Activated CD4-positive, alpha-beta T cell treated with anti-CD3 and anti-CD28 coated beads, Interleukin-2, amount 50 U/mL, for 1 hour (primary cell): ENCODE measurements around the gene CHST1.

Experiments
- DNase-seq: peaks from one replicate; pipeline ENCODE4 v3.0.0-alpha.2; 2020

CHST1 gene, protein sequence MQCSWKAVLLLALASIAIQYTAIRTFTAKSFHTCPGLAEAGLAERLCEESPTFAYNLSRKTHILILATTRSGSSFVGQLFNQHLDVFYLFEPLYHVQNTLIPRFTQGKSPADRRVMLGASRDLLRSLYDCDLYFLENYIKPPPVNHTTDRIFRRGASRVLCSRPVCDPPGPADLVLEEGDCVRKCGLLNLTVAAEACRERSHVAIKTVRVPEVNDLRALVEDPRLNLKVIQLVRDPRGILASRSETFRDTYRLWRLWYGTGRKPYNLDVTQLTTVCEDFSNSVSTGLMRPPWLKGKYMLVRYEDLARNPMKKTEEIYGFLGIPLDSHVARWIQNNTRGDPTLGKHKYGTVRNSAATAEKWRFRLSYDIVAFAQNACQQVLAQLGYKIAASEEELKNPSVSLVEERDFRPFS

DNA sequence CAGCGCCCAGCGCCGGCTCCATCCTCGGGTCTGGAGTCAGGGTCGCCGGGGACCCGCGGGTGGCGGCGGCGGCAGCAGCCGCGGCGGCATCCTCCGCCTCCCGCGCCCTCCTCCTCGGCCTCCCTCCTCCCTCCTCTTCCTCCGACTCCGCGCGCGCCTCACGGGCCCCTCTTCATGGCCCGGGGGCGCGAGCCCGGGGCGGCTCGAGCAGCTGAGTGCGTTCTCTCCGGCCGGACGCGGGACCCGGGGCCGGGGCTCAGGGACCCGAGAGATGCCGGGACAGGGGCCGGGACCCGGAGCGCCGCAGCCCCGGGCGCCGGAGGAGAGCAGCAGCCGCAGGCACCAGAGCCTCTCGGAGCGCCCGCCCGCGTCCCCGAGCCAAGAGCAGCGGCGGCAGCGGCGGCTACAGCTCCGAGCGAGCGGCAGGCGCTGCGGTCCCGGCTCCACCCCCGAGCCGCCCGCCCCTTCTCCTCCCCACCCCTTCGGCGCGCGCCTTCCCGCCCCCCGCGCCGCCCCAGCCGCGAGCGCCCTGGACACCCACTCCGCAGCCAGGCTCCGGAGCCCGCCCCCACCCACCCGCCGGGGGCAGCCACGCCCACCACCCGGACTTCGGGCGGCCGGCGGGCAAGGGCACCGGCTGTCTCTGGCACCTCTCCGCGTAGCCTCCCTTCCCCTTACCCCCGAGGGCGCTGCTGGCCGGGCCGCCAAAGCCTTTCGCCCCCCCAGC lies at the start of gene CHST1:
TSS of gene CHST1 (minus strand) at position 417 of the 727 bp plus-strand sequence. CDS start 14,699 bp downstream, outside the sequence.
- no peak for DNase-seq

GRCh38 chr11:45713573-45713972 lies 48.2 kb upstream of the CHST1 start:
- no peak for DNase-seq

GRCh38 chr11:45710561-45710960 lies 45.1 kb upstream of the CHST1 start:
- no peak for DNase-seq

DNA sequence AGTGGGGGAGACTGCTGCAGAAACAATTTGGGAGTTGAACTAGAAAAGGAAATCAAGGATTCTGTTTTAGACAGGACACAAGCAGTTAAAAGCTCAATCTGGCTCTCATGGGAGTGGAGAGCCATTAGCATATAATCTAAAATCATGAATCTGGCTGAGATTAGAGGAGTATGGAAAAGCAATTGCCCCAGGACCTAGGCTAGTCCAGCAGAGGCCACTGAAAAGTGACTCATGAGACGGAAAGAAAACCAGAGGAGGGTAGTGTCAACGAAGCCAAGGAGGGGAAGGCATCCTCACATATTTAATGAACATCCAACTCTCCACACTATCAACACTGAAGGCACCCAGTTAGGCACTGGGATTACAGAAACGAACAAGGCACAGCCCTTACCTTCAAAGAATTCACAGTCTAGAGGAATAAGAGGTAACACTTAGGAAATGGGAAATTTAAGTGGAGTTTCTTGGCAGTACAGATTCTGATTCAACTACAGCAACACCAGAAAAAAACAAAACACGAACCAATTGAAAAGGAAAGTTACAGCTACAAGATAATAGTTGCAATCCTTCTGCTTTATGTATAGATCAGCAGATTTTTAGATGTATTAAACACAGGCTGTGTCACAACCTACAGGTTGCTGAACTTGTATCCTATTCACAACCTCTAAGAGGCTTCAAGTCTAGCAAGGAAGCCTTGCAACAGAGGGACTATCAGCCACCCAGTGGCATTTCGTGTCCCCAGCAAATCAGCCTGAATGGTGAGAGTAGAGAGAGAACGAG lies 43.7 kb upstream of the CHST1 start:
- no peak for DNase-seq

GRCh38 chr11:45704635-45705034 lies 39.2 kb upstream of the CHST1 start:
- DNase-seq = no peak

- DNase-seq = no peak
These were observed 38.7 kb upstream of the CHST1 start for GRCh38 chr11:45704133-45704532.

DNA sequence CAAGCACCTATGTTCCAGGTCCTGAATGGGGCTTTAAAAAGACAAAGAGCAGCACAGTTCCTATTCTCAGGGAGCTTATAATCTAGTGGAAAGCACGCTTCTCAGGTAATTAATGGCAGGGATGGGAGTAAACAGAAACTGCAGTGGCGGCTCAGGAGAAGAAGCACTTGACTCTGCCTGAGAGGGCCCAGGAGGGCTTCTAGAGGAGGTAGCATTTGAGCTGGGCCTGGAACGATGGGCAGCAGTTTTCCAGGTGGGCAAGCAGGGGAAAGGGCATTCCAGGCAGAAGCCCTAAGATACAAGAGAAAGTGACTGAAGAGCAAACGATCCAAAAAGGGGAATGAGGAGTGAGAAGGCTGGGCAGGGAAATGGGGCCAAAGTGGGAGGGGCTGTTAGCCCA lies 37.1 kb upstream of the CHST1 start:
- no peak for DNase-seq

DNA sequence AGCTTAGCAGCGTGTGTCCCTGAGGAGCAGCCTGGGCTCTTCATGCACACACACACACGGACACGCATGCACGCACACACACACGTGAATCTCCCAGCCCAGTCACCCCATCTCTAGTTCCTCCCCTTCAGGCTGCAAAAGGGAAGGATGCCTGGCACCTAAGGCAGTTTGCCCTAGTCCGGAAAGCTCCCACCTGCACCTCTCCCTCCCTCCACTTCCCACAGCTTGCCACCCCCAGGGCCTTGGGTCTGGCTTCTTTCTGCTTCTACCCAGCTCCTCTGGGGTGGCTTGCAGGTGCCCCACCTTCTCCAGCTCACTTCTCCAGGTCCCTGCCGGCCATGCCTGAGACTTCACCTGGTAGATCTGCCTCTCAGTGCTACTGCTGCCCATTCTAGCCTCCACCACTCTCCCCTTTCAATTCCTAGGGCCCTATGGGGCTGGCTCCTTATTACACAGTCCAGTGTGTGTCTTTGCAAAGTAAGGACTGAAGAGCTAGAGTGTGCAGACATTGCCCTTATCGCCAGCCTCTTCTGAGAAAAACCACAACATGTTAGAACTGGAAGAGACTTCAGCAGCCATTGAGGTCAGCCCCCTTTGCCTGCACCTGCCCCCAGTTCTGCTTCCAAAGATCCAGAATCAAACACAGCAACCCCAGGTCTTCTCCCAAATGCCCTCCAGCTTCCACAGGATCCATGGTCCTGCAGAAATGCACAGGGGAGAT lies 33.5 kb upstream of the CHST1 start:
- DNase-seq = no peak

DNA sequence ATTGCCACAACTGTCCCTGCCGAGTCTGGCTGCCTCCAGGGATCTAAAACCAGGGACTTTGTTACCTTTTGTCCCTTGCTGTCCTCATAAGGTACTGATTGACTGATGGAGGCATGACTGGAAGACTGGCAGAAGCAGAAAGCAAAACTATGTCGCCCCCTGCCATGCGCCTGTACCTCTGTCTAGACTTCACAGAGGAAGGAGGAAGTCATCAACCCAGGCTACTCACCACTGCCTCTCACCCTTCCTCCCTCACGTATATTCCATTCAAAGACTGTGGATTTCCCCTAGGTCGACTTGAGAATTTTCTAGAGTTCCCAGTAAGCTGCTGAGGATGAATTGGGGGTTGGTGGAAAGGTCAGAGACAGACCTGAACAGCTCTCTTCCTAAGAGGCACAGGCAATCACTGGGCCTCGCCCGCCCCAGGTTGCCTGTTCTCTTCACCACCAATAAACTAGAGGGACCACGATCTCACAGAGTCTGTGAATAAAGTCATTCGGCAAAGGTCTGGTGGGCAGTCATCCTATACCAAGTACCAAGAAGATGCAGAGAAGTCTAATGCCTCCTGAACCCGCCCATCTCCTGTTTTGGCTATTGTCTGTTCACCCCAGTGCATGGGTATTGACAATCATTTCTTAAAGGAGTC lies 27.5 kb upstream of the CHST1 start:
- DNase-seq = no peak

DNA sequence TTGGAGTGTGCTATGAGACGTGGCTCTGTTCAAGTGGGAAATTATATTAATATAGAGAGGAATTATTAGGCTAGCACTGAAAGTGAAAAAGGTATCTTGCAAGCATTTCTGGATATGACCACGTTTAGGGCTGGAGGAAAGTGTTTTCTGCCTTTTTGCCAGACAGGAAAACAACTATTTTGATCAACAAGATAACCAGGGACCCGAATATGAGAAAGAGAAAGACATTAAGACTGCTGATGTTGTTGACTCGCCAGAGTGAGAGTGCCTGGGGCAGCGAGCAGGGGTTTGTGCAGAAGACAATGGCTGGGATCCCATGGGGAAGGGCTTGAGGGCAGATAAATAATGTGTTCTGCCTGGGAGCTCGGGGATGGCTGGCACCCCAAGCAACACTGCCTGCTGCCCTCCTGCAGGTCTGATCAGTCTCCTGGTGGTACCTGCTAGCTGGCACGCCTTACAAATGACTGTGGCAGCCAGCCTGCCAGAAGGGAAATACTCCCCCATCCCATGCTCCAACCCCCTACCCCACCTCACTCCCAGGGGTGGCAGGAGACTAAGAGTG lies 23.1 kb upstream of the CHST1 start:
- no peak for DNase-seq

- DNase-seq = no peak
These were observed 22.4 kb upstream of the CHST1 start for GRCh38 chr11:45687836-45688235.

GRCh38 chr11:45685964-45686537 lies 20.6 kb upstream of the CHST1 start:
- DNase-seq = no peak

- no peak for DNase-seq
These were observed 19.0 kb upstream of the CHST1 start for GRCh38 chr11:45684440-45684839.

DNA sequence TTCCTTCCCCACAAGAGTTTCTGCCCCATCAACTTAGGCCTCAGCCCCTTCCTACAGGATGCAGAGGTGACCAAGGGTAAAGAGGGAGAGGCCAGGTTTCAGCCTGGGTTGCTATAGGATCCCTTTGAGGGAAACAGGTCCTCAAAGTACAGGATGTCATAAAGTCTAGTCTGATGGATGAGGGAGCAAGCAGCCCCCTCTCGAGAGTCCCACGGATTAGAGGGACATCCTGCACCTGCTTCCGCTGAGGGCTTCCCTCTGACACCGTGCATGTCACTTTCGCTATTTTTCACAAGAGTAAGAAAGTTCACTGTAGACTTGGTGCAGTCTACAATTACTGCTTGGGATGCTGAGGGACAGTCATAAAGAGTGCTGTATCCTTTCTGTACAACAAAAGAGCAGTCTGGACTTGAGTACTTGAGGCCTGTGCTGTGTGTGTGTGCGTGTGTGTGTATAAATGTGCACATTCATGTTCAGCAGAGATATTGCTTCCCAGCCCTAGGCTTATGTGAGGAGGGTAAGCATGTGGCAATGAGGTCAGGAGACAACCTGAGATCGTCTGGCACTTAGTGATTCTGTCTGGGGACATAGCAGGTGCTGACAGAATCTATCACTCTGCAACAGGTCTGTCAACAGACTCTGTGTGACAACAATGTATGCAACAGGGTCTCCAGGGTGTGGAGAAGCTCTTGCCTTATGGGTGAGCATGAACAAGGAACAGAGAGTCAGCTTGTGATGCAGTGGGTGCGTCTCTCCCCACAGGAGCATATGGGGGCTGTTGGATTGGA lies 18.0 kb upstream of the CHST1 start:
- DNase-seq = no peak

GRCh38 chr11:45679806-45680205 lies 14.4 kb upstream of the CHST1 start:
- no peak for DNase-seq

GRCh38 chr11:45678976-45679375 lies 13.6 kb upstream of the CHST1 start:
- DNase-seq = no peak

DNA sequence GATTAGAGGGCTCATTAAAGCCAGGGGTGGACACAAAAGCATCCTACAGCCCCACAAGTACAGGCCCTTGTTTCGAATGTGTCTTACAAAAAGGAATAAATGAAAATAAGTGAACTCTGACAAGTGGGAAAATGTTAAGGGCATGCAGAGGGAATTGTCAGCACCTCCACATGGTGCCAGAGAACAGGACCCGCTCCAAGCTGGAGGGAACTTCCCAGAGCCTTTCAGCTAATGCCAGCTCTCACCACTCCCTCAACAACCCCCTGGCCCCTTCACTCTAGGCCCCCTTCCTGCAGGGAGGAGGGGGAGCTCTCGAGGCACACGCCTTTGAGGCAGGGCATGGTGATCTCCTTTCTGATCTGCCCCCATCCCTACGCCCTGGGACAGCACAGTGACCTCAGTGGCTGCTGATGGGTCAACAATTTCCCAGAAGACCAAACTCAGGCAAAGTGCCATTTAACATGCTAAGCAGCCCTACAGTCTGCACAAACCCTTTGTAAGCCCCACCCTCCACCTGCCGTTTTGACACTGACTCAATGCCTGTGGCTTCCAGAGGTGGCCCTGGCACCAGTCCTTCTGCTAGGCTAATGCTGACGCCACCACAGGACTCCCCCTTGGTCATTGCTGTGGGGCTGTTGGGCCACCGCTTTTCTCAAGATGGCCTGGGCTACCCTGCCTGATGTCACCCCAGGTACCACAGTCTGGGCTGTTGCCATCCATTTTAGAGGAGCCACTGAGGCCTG lies 12.5 kb upstream of the CHST1 start:
- no peak for DNase-seq

DNA sequence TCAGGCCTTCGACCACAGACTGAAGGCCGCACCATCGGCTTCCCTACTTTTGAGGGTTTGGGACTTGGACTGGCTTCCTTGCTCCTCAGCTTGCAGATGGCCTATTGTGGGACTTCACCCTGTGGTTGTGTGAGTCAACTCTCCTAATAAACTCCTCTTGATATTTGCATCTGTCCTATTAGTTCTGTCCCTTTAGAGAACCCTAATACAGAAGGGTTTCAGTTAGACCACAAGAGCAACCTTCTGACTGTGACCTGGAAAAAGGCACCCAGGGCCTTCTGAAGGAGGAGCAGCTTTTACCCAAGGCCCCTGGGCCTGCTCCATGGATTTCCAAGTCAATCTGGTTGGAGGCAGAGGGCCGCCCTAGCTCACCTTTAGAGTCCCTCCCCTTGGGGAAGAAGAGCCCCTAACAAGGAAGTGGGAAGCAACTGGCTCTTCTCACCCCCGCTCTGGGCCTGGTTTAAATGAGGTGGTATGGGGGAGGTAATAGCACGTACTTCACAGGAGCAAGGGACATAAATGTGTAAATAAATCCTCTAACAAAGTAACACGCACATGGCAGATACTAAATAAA lies 11.2 kb upstream of the CHST1 start:
- DNase-seq = no peak

GRCh38 chr11:45675646-45676045 lies 10.2 kb upstream of the CHST1 start:
- DNase-seq = no peak
